Suprapubic skin (tissue), 4 donors: ENCODE data around the gene SOWAHA. TPM values are rescaled to one million over a fixed set of nuclear protein-coding genes. Genes with fewer than 3 reads are reported as not detected.

Source experiments
- DNase-seq, 2 donors: peaks; one replicate each; pipeline ENCODE4 v3.0.0-alpha.2; 2019; ENCODE audit warnings: low spot score in 2 of 2
- H3K27ac ChIP-seq: fragments of 200-600 bp; sonication (generic); one replicate; pipeline ENCODE4 v1.5.1; 2019
- H3K27me3 ChIP-seq: fragments of 200-600 bp; sonication (generic); one replicate; pipeline ENCODE4 v1.5.1; 2019
- H3K36me3 ChIP-seq: fragments of 200-600 bp; sonication (generic); one replicate; pipeline ENCODE4 v1.5.1; 2019
- H3K4me1 ChIP-seq: fragments of 200-600 bp; sonication (generic); one replicate; pipeline ENCODE4 v1.5.1; 2019
- H3K4me3 ChIP-seq: fragments of 200-600 bp; sonication (generic); one replicate; pipeline ENCODE4 v1.5.1; 2019; ENCODE audit warnings: mild to moderate bottlenecking
- H3K9me3 ChIP-seq: fragments of 200-600 bp; sonication (generic); one replicate; pipeline ENCODE4 v1.5.1; 2019
- EP300 ChIP-seq: sonication (generic); formaldehyde crosslinking; IDR thresholded peaks from one replicate; pipeline ENCODE4 v1.6.1; 2017; ENCODE audit warnings: antibody characterized with exemption
- POLR2A ChIP-seq, 2 donors: fragments of 450-650 bp; IDR thresholded peaks; one replicate each; pipeline ENCODE4 v1.6.1; 2017; ENCODE audit warnings: antibody characterized with exemption in 2 of 2, mild to moderate bottlenecking in 2 of 2, moderate library complexity in 2 of 2
- POLR2AphosphoS5 ChIP-seq, 3 donors: sonication (generic); formaldehyde crosslinking; IDR thresholded peaks; one replicate each; pipeline ENCODE4 v1.6.1; 2017; ENCODE audit warnings: antibody characterized with exemption in 3 of 3
- WGBS: methylation state at CpG from one replicate; pipeline ENCODE4 v1.1.5; 2018; 5-methylcytosine and 5-hydroxymethylcytosine counted together
- total RNA-seq, 4 donors: library from RNA; depleted of rRNA; stranded (reverse); fragments of >200 nt; gene quantifications; one replicate each; pipeline ENCODE4 v1.1.0, GENCODE V29; 2016
- TF ChIP-seq, protein P1 (sequence below), 2 donors: fragments of 200-600 bp in 1 of 2; fragments of 450-650 bp in 1 of 2; sonication (generic) in 1 of 2; IDR thresholded peaks; one replicate each; pipeline ENCODE4 v1.5.1; 2016 to 2019; ENCODE audit warnings: antibody characterized with exemption in 2 of 2, mild to moderate bottlenecking in 1 of 2, moderate library complexity in 1 of 2

The SOWAHA gene
- total RNA-seq, 4 donors from 2014 or later: 0.23 to 0.93 (median 0.48) TPM; not detected in 1

DNA sequence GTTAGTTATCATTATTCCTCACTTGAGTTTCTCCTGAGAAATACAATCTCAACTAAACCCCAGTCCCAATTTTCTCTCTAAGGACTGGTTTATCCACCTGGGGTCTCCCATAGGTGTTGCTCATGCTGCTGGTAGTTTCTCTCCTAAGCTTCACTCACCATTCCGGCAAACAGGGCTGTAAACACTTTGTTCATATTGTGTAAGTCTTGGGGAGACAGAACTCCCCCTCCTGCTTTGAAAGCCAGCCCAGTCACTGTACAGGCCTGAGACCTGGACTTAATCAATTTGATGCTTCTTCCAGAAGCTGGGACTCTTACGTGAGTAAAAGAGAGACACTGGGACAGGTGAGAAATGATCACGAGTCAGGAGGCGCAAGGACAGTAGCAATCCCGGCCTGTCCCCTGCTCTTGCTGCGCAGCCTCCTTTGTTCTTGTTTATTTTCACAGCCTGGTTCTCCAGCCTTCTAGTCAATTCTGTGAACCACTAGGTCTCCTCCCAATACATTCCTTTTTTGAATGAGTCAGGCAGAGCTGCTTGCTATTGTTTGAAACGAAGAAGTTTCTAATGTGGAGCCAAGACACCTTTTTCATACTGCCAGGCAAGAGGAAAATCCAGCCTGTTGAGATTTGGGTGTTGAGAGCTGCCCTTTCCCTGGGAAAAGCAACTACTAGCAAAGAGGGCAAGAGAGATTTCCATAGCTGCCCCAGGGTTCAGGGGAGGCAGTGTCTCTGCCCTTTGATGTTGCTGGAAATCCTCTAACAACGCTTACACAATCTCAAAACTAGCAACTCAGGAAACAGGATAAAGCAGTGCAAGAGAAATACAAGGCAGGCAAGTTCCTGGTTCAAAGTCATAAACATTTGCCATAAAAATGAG, 26.6 kb downstream of the SOWAHA start:
- 56% methylated on average over 8 of the region's 8 CpGs for WGBS
- no peaks in the 10 kb centered on the region for H3K36me3 ChIP-seq

DNA sequence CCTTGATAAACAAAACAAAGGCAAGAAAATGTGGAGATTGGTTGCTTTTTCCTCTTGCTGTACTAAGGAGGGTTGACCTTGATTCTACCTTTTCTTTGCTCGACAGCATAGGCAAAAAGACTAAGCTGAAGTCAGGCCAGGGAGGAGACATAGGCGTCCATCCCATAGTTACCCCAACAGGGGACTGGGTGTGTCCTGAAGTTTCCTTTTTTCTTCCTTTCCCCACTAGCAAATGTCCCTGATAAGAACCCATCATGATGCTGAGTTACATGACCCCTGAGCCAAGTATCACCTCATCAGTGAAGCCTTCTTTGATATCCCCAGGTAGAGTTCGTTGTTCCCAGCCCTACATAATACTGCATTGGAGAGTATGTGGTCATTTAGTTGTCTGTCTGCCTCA, 27.2 kb downstream of the SOWAHA start:
- H3K9me3 ChIP-seq: no peaks in the 10 kb centered on the region
- H3K4me3 ChIP-seq: no peak overlapping the region
- peak overlapping the region; percentile 64 for H3K27ac ChIP-seq
- H3K4me1 ChIP-seq: peaks cover 18% of the 10 kb centered on the region
- H3K27me3 ChIP-seq: no peaks in the 10 kb centered on the region
- TF ChIP-seq POLR2A (IDR thresholded peaks at IDR 0.05) (no peak), POLR2AphosphoS5 (IDR thresholded peaks at IDR 0.05) (no peak), EP300 (no peak)
- TF ChIP-seq, protein P1, sequence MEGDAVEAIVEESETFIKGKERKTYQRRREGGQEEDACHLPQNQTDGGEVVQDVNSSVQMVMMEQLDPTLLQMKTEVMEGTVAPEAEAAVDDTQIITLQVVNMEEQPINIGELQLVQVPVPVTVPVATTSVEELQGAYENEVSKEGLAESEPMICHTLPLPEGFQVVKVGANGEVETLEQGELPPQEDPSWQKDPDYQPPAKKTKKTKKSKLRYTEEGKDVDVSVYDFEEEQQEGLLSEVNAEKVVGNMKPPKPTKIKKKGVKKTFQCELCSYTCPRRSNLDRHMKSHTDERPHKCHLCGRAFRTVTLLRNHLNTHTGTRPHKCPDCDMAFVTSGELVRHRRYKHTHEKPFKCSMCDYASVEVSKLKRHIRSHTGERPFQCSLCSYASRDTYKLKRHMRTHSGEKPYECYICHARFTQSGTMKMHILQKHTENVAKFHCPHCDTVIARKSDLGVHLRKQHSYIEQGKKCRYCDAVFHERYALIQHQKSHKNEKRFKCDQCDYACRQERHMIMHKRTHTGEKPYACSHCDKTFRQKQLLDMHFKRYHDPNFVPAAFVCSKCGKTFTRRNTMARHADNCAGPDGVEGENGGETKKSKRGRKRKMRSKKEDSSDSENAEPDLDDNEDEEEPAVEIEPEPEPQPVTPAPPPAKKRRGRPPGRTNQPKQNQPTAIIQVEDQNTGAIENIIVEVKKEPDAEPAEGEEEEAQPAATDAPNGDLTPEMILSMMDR (IDR thresholded peaks at IDR 0.05): no peak
- no peak for DNase-seq
- no peaks in the 10 kb centered on the region for H3K36me3 ChIP-seq
- 77% methylated on average over 3 of the region's 3 CpGs for WGBS

More for the DNA sequence above, 26.6 kb downstream of the SOWAHA start:
- no peak overlapping the region for H3K4me3 ChIP-seq
- H3K9me3 ChIP-seq: no peaks in the 10 kb centered on the region
- H3K4me1 ChIP-seq: peaks cover 18% of the 10 kb centered on the region
- TF ChIP-seq POLR2A (IDR thresholded peaks at IDR 0.05) (no peak), EP300 (no peak), POLR2AphosphoS5 (IDR thresholded peaks at IDR 0.05) (no peak)
- TF ChIP-seq, protein P1 (IDR thresholded peaks at IDR 0.05): no peak
- no peaks in the 10 kb centered on the region for H3K27me3 ChIP-seq
- DNase-seq: no peak
- peak overlapping the region; percentile 64 for H3K27ac ChIP-seq

DNA sequence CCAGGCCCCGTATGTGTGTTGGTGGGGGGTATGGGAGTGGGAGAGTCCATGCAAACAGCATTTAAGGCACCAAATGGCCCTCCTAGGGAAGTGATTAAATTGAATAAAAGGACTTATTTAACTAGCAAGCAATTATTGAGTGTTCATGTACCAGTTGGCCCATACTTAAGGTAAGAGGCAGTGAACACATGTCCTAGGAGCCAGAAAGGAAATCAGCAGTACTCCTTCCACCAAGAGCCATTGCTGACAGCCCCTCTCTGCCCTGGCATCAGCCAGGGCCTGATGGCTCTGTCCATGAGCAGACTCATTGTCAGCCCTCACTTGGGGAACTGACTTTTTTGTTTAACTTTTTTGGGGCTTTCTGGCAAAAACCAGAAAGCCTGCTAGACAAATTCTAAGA, 27.8 kb downstream of the SOWAHA start:
- Histone ChIP-seq H3K4me3 (no peak overlapping the region), H3K27me3 (no peaks in the 10 kb centered on the region), H3K4me1 (peaks cover 18% of the 10 kb centered on the region), H3K36me3 (no peaks in the 10 kb centered on the region), H3K9me3 (no peaks in the 10 kb centered on the region), H3K27ac (peak overlapping the region; percentile 64)
- WGBS: 80% methylated on average over 1 of the region's 1 CpG
- DNase-seq: no peak
- TF ChIP-seq, protein P1 (IDR thresholded peaks at IDR 0.05): no peak
- TF ChIP-seq POLR2A (IDR thresholded peaks at IDR 0.05) (no peak), POLR2AphosphoS5 (IDR thresholded peaks at IDR 0.05) (no peak), EP300 (no peak)

DNA sequence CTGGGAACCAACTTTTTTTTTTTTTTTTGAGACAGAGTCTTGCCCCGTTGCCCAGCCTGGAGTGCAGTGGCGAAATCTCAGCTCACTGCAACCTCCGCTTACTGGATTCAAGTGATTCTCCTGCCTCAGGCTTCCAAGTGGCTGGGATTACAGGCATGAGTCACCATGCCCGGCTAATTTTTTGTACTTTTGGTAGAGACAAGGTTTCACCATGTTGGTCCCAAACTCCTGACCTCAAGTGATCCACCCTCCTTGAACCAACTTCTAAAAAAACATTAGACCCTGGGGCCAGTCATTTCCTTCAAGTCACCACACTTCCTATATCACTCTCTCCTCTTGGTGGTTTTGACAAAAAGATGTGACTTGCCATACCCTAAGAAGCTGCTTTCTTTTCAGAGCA, 28.2 kb downstream of the SOWAHA start:
- H3K36me3 ChIP-seq: no peaks in the 10 kb centered on the region
- peaks cover 18% of the 10 kb centered on the region for H3K4me1 ChIP-seq
- no peak for DNase-seq
- WGBS: 50% methylated on average over 4 of the region's 4 CpGs
- no peak overlapping the region for H3K4me3 ChIP-seq
- H3K27me3 ChIP-seq: no peaks in the 10 kb centered on the region
- peak overlapping the region; percentile 64 for H3K27ac ChIP-seq
- TF ChIP-seq POLR2AphosphoS5 (IDR thresholded peaks at IDR 0.05) (no peak), POLR2A (IDR thresholded peaks at IDR 0.05) (no peak), EP300 (no peak)
- TF ChIP-seq, protein P1 (IDR thresholded peaks at IDR 0.05): no peak
- no peaks in the 10 kb centered on the region for H3K9me3 ChIP-seq

DNA sequence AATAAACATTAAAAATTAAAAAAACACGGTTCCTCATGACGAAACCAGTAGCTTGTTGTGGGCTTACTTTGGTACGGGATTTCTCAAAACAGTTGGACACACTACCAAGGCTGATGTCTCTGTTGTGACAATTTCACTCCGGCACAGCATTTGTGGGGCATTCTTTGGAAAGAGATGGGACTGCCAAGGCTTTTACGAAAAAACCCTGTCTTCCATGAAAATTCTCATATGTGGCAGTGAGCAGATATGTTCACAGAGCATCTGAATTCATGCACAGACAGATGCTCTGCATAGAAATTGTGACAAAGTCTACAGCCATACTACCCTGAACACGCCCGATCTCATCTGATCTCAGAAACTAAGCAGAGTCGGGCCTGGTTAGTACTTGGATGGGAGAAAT, 35.2 kb downstream of the SOWAHA start:
- Histone ChIP-seq H3K4me1 (no peaks in the 10 kb centered on the region), H3K27me3 (no peaks in the 10 kb centered on the region), H3K36me3 (no peaks in the 10 kb centered on the region), H3K9me3 (no peaks in the 10 kb centered on the region), H3K4me3 (no peak overlapping the region), H3K27ac (no peak overlapping the region)
- WGBS: 93% methylated on average over 8 of the region's 8 CpGs
- TF ChIP-seq, protein P1 (IDR thresholded peaks at IDR 0.05): no peak
- no peak for TF ChIP-seq EP300
- no peak for TF ChIP-seq POLR2AphosphoS5 (IDR thresholded peaks at IDR 0.05)
- TF ChIP-seq POLR2A (IDR thresholded peaks at IDR 0.05): no peak
- no peak for DNase-seq
